Measurements from ENCODE around the gene ZNF774.

Gene ZNF774

GRCh38 chr15:90394074-90394473 is 42.0 kb downstream of the ZNF774 start:
- H3K4me3 ChIP-seq (replicated peaks; ENCODE audit: low read depth, low read length) = no peak overlapping the region
- H3K36me3 ChIP-seq (ENCODE audit: control insufficient read depth, insufficient read depth, low read length) = peaks cover 7% of the 10 kb centered on the region
- no peak for DNase-seq (ENCODE audit: extremely low read depth, insufficient read length)
- no peaks in the 10 kb centered on the region for H3K27me3 ChIP-seq (replicated peaks; ENCODE audit: control insufficient read depth, insufficient read depth, low read length)
- TF ChIP-seq, protein P1, sequence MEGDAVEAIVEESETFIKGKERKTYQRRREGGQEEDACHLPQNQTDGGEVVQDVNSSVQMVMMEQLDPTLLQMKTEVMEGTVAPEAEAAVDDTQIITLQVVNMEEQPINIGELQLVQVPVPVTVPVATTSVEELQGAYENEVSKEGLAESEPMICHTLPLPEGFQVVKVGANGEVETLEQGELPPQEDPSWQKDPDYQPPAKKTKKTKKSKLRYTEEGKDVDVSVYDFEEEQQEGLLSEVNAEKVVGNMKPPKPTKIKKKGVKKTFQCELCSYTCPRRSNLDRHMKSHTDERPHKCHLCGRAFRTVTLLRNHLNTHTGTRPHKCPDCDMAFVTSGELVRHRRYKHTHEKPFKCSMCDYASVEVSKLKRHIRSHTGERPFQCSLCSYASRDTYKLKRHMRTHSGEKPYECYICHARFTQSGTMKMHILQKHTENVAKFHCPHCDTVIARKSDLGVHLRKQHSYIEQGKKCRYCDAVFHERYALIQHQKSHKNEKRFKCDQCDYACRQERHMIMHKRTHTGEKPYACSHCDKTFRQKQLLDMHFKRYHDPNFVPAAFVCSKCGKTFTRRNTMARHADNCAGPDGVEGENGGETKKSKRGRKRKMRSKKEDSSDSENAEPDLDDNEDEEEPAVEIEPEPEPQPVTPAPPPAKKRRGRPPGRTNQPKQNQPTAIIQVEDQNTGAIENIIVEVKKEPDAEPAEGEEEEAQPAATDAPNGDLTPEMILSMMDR (IDR thresholded peaks at IDR 0.05; ENCODE audit: insufficient read depth, low read length, poor library complexity, severe bottlenecking) = no peak

GRCh38 chr15:90394748-90395442 is 42.8 kb downstream of the ZNF774 start:
- Histone ChIP-seq H3K36me3 (ENCODE audit: control insufficient read depth, insufficient read depth, low read length) (peaks cover 7% of the 10 kb centered on the region), H3K4me3 (replicated peaks; ENCODE audit: low read depth, low read length) (no peak overlapping the region), H3K27me3 (replicated peaks; ENCODE audit: control insufficient read depth, insufficient read depth, low read length) (no peaks in the 10 kb centered on the region)
- no peak for DNase-seq (ENCODE audit: extremely low read depth, insufficient read length)
- TF ChIP-seq, protein P1 (IDR thresholded peaks at IDR 0.05; ENCODE audit: insufficient read depth, low read length, poor library complexity, severe bottlenecking) = no peak

DNA sequence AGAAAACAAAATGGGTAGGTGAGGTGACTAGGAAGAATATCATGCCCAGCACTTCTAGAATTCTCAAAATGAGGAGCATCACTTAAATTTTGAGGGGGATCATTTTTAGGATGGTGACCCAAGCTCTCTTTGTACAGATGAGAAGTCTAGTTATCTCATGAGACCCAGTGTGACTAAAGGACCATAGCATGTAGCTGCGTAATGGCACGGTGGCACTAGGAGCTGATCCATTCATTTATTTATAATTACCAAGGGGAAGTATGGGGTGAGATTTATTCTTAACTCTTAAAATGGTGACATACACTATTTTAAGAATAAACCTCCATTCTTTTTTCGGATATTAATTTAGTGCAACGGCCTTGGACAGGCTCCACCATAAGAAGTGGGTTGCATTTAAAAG is 44.2 kb downstream of the ZNF774 start:
- TF ChIP-seq, protein P1 (IDR thresholded peaks at IDR 0.05; ENCODE audit: insufficient read depth, low read length, poor library complexity, severe bottlenecking) = no peak
- no peak for DNase-seq (ENCODE audit: extremely low read depth, insufficient read length)
- Histone ChIP-seq H3K4me3 (replicated peaks; ENCODE audit: low read depth, low read length) (no peak overlapping the region), H3K27me3 (replicated peaks; ENCODE audit: control insufficient read depth, insufficient read depth, low read length) (no peaks in the 10 kb centered on the region), H3K36me3 (ENCODE audit: control insufficient read depth, insufficient read depth, low read length) (peaks cover 7% of the 10 kb centered on the region)

DNA sequence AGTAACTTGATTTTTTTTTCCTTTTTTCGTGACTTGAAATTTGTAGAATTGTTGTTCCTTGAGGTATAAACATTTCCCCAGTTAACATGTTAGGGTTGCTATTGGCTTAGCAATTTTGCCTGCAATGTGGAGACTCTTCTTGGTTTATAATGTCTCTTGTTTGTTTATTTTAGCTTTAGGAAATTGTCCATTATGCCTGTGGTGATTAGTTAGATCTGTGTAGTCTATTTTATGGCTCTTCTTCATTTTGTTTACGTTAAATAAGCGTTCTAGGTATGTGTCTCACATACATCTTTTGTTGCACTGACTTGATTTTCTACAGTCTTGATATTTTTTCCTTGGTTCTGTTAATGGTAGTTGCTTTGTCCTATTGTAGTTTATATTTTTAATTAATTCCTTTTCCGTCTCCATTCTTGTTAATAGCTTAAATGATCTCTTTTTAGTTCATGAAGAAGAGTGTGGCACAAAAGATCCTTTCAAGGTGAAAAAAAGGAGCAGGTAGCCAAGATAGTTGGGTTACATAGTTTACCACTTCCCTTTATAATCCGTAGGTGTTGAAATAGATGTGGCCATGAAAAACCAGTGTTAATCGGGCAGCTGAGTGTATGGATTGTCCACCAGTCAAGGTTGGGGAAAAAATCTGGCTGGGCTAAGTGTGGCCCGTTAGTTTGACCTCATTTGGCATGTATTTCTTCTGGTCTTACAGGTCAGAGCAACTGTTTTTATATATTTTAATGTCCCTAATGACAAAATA is 48.1 kb downstream of the ZNF774 start:
- H3K36me3 ChIP-seq (ENCODE audit: control insufficient read depth, insufficient read depth, low read length) = peaks cover 4% of the 10 kb centered on the region
- peak overlapping the region; percentile 45 for H3K4me3 ChIP-seq (replicated peaks; ENCODE audit: low read depth, low read length)
- no peaks in the 10 kb centered on the region for H3K27me3 ChIP-seq (replicated peaks; ENCODE audit: control insufficient read depth, insufficient read depth, low read length)
- no peak for DNase-seq (ENCODE audit: extremely low read depth, insufficient read length)
- TF ChIP-seq, protein P1 (IDR thresholded peaks at IDR 0.05; ENCODE audit: insufficient read depth, low read length, poor library complexity, severe bottlenecking) = no peak

- Histone ChIP-seq H3K4me3 (replicated peaks; ENCODE audit: low read depth, low read length) (peak overlapping the region; percentile 45), H3K36me3 (ENCODE audit: control insufficient read depth, insufficient read depth, low read length) (peaks cover 2% of the 10 kb centered on the region), H3K27me3 (replicated peaks; ENCODE audit: control insufficient read depth, insufficient read depth, low read length) (no peaks in the 10 kb centered on the region)
- DNase-seq (ENCODE audit: extremely low read depth, insufficient read length) = peak; percentile 41
- TF ChIP-seq, protein P1 (IDR thresholded peaks at IDR 0.05; ENCODE audit: insufficient read depth, low read length, poor library complexity, severe bottlenecking) = no peak
These were observed 48.8 kb downstream of the ZNF774 start for GRCh38 chr15:90400759-90401314.

All from GM06990 (cell line).